ENCODE data around the gene SP100.

GRCh38 chr2:230384986-230385385 is 31.0 kb upstream of the SP100 start:
- TF ChIP-seq CTCF (IDR thresholded peaks at IDR 0.05) (no peak), POLR2A (IDR thresholded peaks at IDR 0.05) (no peak)

Data from testis (tissue), 2 donors.